ENCODE data around the gene DNAAF2.
"Not testable (repeated sequence)": the region's sequence is repeated elsewhere in the genome, so short reads cannot be mapped to it uniquely, and the experiment has no call there.

The DNAAF2 gene

GRCh38 chr14:49622022-49622607 is 12.9 kb downstream of the DNAAF2 start:
- no peak for DNase-seq (ENCODE audit: low spot score)

GRCh38 chr14:49621114-49621881 is 13.7 kb downstream of the DNAAF2 start:
- peak; percentile 71 for DNase-seq (ENCODE audit: low spot score)

GRCh38 chr14:49620182-49621113 is 14.6 kb downstream of the DNAAF2 start, which contains the start of the genes MGAT2 and RPL36AL:
Gene MGAT2, plus strand, starts transcription at chr14:49620799. Its CDS starts 470 bp downstream, at chr14:49621269.
Gene RPL36AL, minus strand, starts transcription at chr14:49620626. Its CDS starts 1,522 bp downstream, at chr14:49619104.
- DNase-seq (ENCODE audit: low spot score): peak; percentile 98

GRCh38 chr14:49619730-49620129 is 15.3 kb downstream of the DNAAF2 start:
- no peak for DNase-seq (ENCODE audit: low spot score)

- DNase-seq (ENCODE audit: low spot score): not testable (repeated sequence)
These were observed 15.8 kb downstream of the DNAAF2 start for GRCh38 chr14:49619273-49619672.

GRCh38 chr14:49617852-49618519 is 17.1 kb downstream of the DNAAF2 start:
- DNase-seq (ENCODE audit: low spot score): no peak

- no peak for DNase-seq (ENCODE audit: low spot score)
These were observed 19.3 kb downstream of the DNAAF2 start for GRCh38 chr14:49615776-49616175.

- no peak for DNase-seq (ENCODE audit: low spot score)
These were observed 20.8 kb downstream of the DNAAF2 start for GRCh38 chr14:49614196-49614595.

GRCh38 chr14:49612671-49613070 is 22.4 kb downstream of the DNAAF2 start:
- no peak for DNase-seq (ENCODE audit: low spot score)

- DNase-seq (ENCODE audit: low spot score): no peak
These were observed 22.8 kb downstream of the DNAAF2 start for GRCh38 chr14:49612251-49612650.

- DNase-seq (ENCODE audit: low spot score): no peak
These were observed 27.5 kb downstream of the DNAAF2 start for GRCh38 chr14:49607583-49607982.

- DNase-seq (ENCODE audit: low spot score): peak; percentile 84
These were observed 36.4 kb downstream of the DNAAF2 start, which contains the start of gene LRR1 for GRCh38 chr14:49598485-49599300. Gene LRR1, plus strand, starts transcription at chr14:49598940. Its CDS starts 81 bp downstream, at chr14:49599021.

- no peak for DNase-seq (ENCODE audit: low spot score)
These were observed 36.9 kb downstream of the DNAAF2 start for GRCh38 chr14:49598189-49598484.

GRCh38 chr14:49594347-49595091 is 40.5 kb downstream of the DNAAF2 start:
- peak; percentile 27 for DNase-seq (ENCODE audit: low spot score)

GRCh38 chr14:49593016-49593415 is 42.0 kb downstream of the DNAAF2 start:
- no peak for DNase-seq (ENCODE audit: low spot score)

- no peak for DNase-seq (ENCODE audit: low spot score)
These were observed 45.7 kb downstream of the DNAAF2 start for GRCh38 chr14:49589387-49589786.

GRCh38 chr14:49586673-49587460 is 48.2 kb downstream of the DNAAF2 start:
- DNase-seq (ENCODE audit: low spot score): peak; percentile 47

- peak; percentile 98 for DNase-seq (ENCODE audit: low spot score)
These were observed 49.0 kb downstream of the DNAAF2 start, which contains the start of gene RPS29 for GRCh38 chr14:49585803-49586672. Gene RPS29, minus strand, starts transcription at chr14:49586380. Its CDS starts 34 bp downstream, at chr14:49586346.

All from Ammon's horn (tissue), 1 donor.